Peyer's patch (tissue), 4 donors: ENCODE measurements around the gene GINS3.

Experiments used
- CTCF ChIP-seq, 6 experiments: fragments of 450-650 bp in 4 of 6; fragments of 200-600 bp in 2 of 6; sonication (generic) in 1 of 6; IDR thresholded peaks; one replicate each; pipeline ENCODE4 v1.5.1; 2017 to 2019; ENCODE audit warnings: antibody characterized with exemption in 6 of 6, mild to moderate bottlenecking in 3 of 6, moderate library complexity in 1 of 6
- POLR2A ChIP-seq, 2 donors: fragments of 450-650 bp; IDR thresholded peaks; one replicate each; pipeline ENCODE4 v1.5.1; 2017; ENCODE audit warnings: antibody characterized with exemption in 2 of 2, mild to moderate bottlenecking in 2 of 2, moderate library complexity in 2 of 2

DNA sequence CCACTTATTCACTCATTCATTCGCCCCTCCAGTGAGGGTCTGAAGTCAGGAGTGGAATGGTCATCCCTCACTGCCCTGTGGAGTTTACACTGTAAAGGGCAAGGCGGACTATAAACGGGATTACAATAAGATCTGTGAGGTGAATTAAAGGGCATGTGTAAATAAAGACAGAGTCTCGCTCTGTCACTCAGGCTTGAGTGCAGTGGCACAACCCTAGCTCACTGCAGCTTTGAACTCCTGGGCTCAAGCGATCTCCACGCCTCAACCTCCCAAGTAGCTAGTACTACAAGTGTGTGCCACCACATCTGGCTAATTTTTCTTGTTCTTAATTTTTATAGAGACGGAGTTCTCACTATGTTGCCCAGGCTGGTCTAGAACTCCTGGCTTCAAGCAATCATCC is 25.8 kb downstream of the GINS3 start:
- TF ChIP-seq CTCF (IDR thresholded peaks at IDR 0.05) (no peak), POLR2A (IDR thresholded peaks at IDR 0.05) (no peak)
